ENCODE results near the gene ERN1. TPM values are rescaled to one million over a fixed set of nuclear protein-coding genes. Genes with fewer than 3 reads are reported as not detected.

ERN1 gene
- total RNA-seq, 1 experiment from 2014 or later: 6.2 TPM

DNA sequence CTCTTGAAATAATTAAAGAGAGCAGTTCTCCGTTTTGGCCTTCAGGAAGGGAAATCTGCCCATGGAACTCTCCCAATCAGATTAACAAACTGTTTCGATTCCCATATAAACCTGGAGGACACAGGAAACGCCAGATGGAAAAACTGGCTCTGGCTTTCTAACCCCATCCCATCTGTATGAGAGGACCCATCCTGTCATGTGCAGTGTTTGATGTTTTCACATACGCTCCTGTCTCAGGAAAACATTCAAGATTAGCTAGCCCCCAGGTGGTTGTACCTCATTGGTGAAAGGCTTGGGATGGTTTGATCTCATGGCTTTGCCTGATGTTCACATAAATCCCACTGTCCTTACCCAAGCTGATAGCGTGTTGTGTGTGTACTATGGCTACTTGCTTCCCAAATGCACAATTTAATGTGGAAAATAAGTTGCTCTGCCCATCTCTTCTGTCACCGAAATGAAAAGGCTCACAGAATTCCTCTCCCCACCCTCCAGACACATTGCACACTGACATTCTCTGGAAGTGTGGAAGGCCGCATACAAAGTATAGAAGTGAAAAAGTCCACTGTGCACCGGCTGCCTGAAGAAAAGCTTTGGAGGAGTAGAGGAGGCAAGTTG is 18.2 kb upstream of the ERN1 start:
- in situ Hi-C loops (cut with HindIII; ENCODE audit: low pct_unique_long_range_greater_than_20kb, low sequenced_read_pairs): no loop called here

DNA sequence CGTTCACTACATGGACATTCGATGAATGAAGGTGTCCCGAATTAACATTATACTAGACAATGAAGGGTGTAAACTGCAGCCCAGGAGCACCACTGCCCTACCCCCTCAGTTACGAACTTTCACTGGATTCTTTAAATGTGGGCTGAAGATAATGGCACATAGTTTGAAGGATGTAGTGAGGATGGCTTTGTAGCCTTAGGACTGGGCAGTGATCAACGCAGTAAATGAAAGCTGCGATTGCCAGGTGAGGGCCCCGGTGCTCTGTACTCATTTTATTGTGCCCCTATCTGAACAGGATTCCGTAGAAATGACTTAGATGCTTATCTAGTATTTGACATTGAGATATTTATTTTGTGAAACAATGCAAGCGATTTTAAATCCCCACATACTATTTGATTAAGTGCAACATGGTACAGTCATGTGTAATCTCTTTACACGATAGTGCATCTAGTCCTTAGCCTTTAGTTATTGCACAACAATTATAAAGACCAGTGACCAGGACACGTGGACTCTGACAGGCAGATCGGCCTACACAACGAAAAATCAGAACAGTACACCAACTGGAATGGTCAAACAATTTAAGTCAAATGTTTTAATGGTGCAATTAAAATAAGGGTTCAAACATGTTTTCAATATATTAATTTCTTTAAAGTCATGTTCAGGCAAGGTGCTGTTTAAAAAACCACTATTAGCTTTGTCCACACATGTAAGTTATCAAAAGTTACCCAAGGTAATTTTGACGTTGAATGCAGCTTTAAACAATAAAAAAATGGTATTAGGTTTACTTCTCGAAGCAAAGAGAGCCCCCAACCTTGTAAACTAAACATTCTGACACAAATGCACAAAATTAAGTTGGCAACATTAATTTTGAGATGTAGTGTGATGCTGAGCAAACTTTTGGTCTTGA is 17.4 kb upstream of the ERN1 start:
- in situ Hi-C loops (cut with HindIII; ENCODE audit: low pct_unique_long_range_greater_than_20kb, low sequenced_read_pairs): no loop called here
- DNase-seq (ENCODE audit: low read depth, low spot score): peak; percentile 38

More for the DNA sequence above, 18.2 kb upstream of the ERN1 start:
- DNase-seq (ENCODE audit: low read depth, low spot score): peak; percentile 13

DNA sequence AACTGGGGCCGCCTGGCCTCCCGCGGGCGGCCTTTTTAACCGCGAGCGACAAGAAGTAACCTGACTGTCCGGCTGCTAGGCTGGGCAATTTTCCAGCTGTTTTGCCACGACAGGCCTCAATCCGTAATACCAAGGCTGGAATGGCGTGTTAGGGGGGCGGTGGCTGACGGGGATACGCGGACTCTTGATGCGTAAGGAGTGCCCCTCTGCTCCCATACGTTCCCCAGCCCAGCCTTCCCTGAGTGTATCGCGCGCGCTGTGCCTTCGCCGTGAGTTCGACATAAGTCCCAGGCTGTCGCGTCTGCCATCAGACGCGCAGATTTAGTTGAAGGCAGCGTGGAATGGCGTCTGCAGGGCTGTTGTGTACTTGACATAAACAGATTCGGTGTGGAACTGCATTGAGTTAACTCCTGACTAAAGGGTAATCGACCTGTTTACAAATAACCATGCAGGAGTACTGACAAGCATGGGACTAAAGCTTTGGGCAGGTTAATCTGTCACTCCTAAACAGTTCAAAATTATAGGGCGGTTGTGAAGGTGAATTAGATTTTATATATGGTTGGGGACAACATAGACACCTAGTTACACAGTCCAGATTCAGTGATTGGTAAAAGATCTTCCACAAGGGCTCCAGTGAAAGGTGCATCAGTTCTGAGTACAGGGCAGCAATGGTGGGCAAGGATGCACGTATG is 16.6 kb upstream of the ERN1 start:
- in situ Hi-C loops (cut with HindIII; ENCODE audit: low pct_unique_long_range_greater_than_20kb, low sequenced_read_pairs): no loop called here
- DNase-seq (ENCODE audit: low read depth, low spot score): peak; percentile 66

DNA sequence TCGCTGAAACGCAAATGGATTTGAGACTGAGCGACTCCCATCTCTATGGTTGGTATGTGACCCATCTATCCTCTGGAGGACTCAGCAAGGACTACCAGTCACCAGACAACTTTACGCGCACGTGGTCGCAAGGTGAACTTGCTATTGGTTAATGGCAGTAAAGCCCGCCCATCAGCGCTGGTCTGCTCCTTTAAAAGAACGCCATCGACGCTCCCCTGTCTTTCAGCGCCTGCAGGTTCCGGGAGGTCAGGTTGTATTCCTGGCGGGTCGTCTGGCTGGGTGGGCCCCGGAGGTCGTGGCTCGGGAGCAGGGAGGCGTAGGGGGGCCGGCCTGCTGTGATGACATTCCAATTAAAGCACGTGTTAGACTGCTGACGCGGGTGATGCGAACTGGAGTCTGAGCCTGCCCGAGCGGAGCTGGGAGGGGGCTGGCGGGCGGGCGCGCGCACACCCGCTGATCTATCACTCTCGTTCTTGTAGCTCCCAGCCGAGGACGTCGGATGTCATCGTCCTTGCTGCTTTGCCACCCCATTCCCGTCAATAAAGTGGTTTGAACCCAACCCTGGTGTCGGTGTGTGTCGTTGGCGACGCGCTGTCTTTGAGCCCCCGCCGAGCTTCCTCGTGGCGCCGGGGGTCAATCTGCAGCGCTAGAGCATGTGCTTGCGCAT is 15.9 kb upstream of the ERN1 start:
- DNase-seq (ENCODE audit: low read depth, low spot score): peak; percentile 100
- in situ Hi-C loops (cut with HindIII; ENCODE audit: low pct_unique_long_range_greater_than_20kb, low sequenced_read_pairs): no loop called here

DNA sequence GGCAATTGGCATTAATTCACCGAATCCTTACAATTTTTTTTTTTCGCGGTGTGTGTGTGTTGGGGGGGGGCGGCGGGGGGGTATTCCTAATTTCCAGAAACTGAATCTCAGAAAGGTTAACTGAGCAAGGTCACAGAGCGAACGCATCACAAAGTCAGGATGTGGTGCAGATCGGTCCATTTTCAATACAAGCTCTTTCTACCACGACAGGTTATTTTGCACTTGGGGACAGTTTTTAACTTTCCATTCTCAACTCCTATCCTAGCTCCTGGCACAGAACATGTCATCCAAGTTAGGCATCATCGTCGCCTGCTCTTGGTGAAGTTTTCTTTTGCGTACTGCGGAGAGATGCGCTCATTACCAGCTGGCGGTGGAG is 15.4 kb upstream of the ERN1 start:
- no peak for DNase-seq (ENCODE audit: low read depth, low spot score)
- in situ Hi-C loops (cut with HindIII; ENCODE audit: low pct_unique_long_range_greater_than_20kb, low sequenced_read_pairs): no loop called here

DNA sequence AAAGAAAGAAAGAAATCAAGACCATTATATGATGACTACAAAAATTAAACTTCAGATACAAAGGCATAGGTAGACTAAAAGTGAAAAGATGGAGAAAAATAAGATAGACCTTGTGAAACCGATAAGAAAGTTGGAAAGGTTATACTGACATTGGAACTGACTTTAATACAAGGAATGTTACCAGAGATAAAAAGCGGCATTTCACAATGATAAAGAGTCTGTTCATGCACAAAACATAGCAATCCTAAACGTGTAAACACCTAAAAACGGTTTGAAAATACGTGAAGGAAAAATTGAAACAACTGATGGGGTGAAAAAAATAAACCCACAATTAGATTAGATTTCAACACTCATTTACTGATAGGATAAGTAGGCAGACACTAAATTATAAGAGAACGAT is 9.6 kb upstream of the ERN1 start:
- DNase-seq (ENCODE audit: low read depth, low spot score): no peak
- in situ Hi-C loops (cut with HindIII; ENCODE audit: low pct_unique_long_range_greater_than_20kb, low sequenced_read_pairs): no loop called here

DNA sequence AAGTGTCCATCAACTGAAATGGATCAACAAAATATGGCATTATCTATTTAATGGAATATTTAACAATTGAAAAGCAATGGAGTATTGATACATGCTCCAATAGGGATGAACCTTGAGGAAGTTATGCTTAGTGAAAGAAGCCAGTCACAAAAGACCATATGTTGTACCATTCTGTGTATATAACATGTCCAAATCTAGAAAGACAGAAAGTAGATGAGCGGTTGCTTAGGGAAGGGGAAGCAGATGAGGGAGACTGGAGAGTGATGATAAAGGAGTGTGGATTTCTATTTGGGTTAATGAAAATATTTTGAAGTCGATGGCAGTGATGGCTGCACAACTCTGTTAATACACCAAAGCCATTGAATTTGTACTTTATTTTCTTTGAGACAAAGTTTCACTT is 8.5 kb upstream of the ERN1 start:
- DNase-seq (ENCODE audit: low read depth, low spot score): no peak
- in situ Hi-C loops (cut with HindIII; ENCODE audit: low pct_unique_long_range_greater_than_20kb, low sequenced_read_pairs): no loop called here

DNA sequence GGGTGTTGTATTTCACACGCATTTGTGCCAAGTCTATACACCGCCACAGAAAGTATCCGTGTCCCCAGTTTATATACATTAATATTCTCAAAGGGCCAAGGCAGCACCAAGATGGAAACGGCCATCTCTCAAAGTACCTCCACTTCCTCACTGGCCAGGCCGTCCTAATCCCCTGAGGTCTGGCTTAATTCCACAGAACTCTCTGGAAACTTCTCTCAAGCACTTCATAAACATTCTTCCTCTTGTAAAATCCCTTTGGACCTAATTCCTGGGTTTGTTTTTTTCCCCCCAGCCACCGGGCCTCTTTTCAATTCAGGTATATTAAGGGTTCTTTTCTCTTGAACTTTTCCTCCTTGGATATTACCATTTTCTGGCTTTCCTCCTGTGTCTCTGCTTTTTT is 5.1 kb upstream of the ERN1 start:
- in situ Hi-C loops (cut with HindIII; ENCODE audit: low pct_unique_long_range_greater_than_20kb, low sequenced_read_pairs): no loop called here
- no peak for DNase-seq (ENCODE audit: low read depth, low spot score)

DNA sequence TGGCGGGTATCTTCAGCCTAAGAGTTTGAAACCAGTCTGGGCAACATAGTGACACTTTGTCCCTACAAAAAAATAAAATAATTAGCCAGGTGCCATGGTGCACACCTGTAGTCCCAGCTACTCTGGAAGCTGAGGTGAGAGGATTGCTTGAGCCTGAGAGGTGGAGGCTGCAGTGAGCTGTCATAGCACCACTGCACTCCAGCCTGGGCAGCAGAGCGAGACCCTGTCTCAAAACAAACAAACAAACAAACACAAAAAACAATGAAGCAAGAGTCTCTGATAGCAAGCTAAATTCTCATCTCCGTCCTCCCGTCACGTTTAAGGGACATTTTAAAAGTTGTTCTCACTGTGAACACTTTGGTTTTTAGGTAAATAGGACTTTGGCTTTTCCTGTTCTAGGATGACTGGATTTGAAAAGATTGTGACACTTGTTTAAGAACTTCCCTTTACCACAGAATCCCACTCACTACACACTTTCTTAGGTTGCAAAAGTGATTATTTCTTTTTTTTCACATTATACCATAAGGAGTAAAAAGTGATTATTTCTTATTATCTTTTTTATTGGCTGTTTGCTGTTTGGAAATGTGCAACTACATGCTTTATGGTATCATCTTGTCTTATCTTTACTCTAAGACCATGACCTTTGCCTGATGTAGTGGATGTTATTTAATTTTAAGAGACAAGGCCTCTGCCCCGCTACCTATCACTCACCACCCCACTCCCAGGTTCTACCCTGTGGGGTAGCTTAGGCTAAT is 4.4 kb upstream of the ERN1 start:
- in situ Hi-C loops (cut with HindIII; ENCODE audit: low pct_unique_long_range_greater_than_20kb, low sequenced_read_pairs): no loop called here
- no peak for DNase-seq (ENCODE audit: low read depth, low spot score)

DNA sequence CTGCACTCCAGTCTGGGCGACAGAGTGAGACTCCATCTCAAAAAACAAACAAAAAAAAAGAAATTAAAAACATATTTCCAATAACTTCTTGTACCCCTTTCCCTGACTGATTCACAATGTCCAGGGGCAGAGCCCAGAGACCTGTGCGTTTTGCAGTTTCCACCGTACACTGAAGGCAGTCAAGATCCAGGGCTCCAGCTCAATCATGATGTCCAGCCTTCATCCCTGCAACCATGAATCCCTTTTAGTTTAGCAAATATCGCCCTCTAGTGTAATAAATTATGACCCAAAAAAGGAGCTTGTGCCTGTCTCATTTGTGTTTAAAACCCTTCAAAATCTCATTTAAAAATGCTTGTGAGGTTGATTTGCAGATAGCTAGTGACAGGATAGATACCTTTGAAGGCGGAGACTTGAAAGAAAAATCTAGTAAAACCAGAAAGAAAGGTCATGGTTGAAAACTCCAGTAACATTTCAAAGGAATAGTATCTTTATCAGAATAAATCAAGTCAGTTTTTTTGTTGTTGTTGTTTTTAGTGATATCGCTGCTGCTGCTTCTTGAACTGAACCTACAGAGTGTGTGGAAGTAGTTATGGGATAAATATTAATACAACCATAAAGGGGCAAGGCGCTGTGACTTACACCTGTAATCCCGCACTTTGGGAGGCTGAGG is 3.7 kb upstream of the ERN1 start:
- in situ Hi-C loops (cut with HindIII; ENCODE audit: low pct_unique_long_range_greater_than_20kb, low sequenced_read_pairs): no loop called here
- peak; percentile 91 for DNase-seq (ENCODE audit: low read depth, low spot score)

DNA sequence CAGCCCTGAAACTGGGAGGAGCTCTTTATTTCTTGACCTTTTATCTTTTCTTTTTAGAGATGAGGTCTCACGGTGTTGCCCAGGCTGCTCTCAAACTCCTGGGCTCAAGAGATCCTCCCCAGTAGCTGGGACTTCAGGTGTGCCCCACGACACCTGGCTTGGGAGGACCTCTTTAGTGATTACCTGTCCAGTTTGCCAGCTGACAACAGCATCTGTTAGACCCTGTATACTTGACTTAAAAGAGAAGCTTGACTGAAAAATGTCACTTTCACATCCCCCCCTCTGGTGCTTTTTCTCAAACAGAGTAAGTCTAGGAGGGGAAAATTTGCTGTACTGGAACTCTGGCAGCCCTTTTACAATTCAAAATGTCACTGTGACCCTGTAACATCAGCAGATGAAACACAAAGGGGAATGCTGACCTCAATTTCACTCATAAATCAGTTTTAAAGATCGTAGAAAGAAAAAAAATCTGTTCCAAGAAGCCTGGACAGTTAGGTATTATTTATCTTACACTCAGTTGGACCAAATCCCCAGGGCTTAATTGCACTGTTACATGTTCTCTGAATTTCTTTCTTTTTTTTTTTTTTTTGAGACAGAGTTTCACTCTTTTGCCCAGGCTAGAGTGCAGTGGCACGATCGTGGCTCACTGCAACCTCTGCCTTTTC is 1.8 kb upstream of the ERN1 start:
- in situ Hi-C loops (cut with HindIII; ENCODE audit: low pct_unique_long_range_greater_than_20kb, low sequenced_read_pairs): no loop called here
- DNase-seq (ENCODE audit: low read depth, low spot score): no peak

DNA sequence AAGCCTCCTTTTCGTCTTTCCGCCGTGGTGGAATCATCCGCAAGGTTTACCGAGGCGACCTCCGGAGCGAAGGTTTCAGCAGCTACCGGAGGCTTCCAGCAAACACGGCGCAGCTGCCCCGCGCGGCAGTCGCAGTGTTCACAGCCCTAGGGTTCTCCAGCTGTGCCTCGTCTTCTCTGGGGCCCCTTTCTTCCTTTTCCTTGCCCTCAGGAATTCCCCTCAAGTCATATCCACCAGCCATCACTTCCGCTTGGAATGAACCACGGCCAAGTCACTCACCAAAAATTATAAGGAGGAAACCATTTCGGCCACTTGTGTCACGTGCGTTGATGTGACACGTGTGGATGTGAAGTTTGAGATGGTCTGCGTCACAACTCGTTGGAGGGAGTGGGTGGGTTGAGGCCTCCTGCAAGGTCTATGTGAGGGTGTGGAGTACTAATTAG is 636 bp upstream of the ERN1 start:
- peak; percentile 10 for DNase-seq (ENCODE audit: low read depth, low spot score)
- in situ Hi-C loops (cut with HindIII; ENCODE audit: low pct_unique_long_range_greater_than_20kb, low sequenced_read_pairs): no loop called here

DNA sequence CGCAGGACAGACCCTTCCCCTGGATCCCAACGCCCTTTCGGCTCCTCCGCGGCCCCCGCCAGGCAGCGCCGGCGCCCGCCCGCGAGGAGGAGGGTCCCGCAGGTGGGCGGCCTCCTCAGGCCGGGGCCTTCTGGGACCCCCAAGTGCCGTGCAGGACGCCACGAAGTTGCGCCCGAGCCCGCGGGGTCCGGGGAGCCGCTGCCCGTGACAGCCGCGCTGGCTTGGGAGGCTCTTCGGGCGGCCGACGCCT is 504 bp downstream of the ERN1 start:
- in situ Hi-C loops (cut with HindIII; ENCODE audit: low pct_unique_long_range_greater_than_20kb, low sequenced_read_pairs): no loop called here
- DNase-seq (ENCODE audit: low read depth, low spot score): no peak

DNA sequence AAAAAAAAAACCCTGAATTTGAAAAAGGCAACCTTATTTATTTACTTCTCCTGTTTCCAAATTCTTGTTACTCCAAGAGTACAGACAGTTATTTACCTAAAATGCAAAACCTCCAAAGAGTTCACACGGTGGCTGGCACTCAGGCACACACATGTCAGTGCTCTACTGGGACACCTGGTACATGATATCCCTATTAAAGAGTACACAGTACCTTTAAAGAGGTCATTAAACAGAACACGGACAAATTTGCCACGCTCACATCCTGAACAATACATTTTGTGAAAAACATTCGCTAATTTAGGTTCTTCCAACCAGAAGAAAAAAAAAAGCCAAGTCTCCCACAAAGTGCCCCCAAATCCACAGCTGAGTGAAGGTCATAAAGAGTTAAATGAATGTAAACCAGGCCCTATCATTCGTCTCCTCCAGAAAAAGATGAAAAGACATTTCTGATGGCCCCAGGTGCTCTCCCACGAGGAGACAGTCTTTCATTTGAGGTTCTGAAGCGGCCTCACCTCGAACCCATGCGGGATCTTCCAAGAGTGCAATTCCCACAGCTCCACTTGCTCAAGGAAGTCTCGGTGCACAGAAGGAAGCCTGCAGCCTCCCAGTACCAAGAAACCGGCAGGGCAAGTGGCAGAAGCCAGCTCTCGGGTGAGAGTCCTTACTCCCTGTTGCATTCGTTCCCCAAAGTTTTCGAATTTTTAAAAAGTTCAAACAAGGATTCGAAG is 993 bp downstream of the ERN1 start:
- peak; percentile 46 for DNase-seq (ENCODE audit: low read depth, low spot score)
- in situ Hi-C loops (cut with HindIII; ENCODE audit: low pct_unique_long_range_greater_than_20kb, low sequenced_read_pairs): no loop called here

DNA sequence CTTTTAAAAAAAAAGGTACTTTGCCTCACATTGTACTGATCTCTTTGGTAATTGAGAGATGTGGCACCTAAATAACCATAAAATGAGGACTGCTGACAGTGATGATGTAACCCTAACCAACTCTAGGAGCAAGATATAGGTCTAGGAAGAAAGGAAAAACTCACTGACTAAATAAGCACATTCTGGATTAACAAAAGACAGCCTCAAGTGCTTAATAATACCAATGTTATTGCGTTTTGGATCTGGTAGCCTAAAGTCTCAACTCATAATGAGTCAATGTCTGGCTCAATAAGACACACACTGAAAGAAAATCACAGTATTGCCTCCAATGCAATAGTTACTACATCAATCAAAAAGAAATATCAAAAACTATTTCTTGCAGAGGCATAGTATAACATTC is 3.0 kb downstream of the ERN1 start:
- in situ Hi-C loops (cut with HindIII; ENCODE audit: low pct_unique_long_range_greater_than_20kb, low sequenced_read_pairs): no loop called here
- DNase-seq (ENCODE audit: low read depth, low spot score): no peak

DNA sequence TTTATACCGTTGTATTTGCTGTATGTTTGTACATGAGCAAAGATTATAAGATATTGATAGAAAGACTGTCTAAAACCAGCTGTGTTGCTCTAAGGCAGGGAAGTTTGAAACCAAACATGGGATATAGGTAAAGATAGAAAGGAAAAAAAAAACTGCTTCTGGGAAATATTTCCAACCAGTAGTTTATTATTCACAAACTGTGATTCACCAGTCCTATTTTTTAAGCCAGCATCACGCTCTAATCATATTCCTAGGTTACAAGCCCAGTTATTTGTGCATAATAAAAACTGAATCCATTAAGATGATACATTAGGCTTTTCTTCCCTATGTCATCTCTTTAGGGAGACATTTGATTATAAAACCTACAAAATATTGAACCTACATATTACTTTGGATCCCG is 4.0 kb downstream of the ERN1 start:
- in situ Hi-C loops (cut with HindIII; ENCODE audit: low pct_unique_long_range_greater_than_20kb, low sequenced_read_pairs): no loop called here

More for the DNA sequence above, 4.0 kb downstream of the ERN1 start:
- no peak for DNase-seq (ENCODE audit: low read depth, low spot score)
